Measurements from ENCODE around the gene FBXL7.

FBXL7 gene

DNA sequence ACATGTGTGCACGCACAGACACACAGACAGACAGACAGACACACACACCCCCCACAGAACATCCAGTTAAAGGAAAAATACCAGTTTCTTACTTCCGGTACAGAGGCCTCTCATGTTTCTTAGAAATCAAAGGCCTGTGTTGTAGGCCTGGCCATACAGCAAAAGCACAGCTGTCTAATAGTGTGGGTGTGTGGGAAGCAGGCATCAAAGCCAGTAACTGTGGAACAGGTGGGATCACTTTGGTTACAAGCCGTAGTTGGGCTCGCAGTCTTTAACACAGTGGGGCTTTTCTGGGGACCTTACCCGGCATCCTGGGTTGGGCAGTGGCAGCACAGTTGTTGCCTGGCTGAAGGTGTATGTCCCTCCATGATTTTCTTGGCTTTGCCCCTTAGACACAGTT lies 55.2 kb downstream of the FBXL7 start:
- TF ChIP-seq, protein P1, sequence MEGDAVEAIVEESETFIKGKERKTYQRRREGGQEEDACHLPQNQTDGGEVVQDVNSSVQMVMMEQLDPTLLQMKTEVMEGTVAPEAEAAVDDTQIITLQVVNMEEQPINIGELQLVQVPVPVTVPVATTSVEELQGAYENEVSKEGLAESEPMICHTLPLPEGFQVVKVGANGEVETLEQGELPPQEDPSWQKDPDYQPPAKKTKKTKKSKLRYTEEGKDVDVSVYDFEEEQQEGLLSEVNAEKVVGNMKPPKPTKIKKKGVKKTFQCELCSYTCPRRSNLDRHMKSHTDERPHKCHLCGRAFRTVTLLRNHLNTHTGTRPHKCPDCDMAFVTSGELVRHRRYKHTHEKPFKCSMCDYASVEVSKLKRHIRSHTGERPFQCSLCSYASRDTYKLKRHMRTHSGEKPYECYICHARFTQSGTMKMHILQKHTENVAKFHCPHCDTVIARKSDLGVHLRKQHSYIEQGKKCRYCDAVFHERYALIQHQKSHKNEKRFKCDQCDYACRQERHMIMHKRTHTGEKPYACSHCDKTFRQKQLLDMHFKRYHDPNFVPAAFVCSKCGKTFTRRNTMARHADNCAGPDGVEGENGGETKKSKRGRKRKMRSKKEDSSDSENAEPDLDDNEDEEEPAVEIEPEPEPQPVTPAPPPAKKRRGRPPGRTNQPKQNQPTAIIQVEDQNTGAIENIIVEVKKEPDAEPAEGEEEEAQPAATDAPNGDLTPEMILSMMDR (IDR thresholded peaks at IDR 0.05; ENCODE audit: low read depth, low read length) = no peak
- no peak overlapping the region for H3K4me3 ChIP-seq (replicated peaks in 1 of 2; ENCODE audit: low read depth in 2 of 2, low read length in 2 of 2)
- no peak for DNase-seq (ENCODE audit: low read depth in 2 of 2)

DNA sequence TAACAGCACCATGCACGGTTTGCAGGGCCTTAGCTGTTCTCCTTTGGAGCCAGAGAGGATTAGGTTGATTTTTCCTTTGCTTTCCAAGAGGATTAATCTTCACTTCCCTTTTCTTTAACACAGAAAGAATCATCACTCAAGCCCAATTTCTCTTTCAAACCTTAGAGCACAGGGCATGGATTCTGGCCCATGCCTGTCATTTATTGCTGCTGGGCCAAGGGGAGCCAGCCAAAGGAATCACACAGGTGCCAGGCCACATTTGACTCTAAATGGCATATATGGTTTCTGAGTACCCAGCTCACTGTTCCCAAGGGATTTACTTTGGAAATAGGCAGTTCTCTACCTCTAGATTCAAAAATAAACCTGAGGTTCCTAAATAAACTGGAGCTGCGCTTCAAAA lies 58.3 kb downstream of the FBXL7 start:
- TF ChIP-seq, protein P1 (IDR thresholded peaks at IDR 0.05; ENCODE audit: low read depth, low read length) = no peak
- no peak overlapping the region for H3K4me3 ChIP-seq (replicated peaks in 1 of 2; ENCODE audit: low read depth in 2 of 2, low read length in 2 of 2)
- no peak for DNase-seq (ENCODE audit: low read depth in 2 of 2)

DNA sequence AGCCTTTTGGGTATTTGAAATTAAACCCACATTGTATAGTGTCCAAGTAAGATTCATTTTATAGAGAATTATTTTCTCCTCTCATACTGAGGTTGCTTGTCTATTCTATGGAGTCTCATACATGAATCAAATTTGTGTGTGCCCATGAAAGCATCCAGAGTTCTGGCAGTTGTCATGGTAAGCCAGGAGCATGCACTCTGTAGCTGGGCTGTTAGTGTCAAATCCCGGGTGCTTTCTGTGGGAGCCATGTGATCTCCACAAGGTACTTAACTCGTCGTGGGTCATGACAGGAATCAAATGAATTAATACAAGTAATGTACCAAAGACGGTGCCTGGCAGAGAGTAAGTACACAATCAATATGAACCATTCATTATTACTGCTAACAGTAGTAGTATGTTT lies 58.7 kb downstream of the FBXL7 start:
- no peak for DNase-seq (ENCODE audit: low read depth in 2 of 2)
- TF ChIP-seq, protein P1 (IDR thresholded peaks at IDR 0.05; ENCODE audit: low read depth, low read length) = no peak
- no peak overlapping the region for H3K4me3 ChIP-seq (replicated peaks in 1 of 2; ENCODE audit: low read depth in 2 of 2, low read length in 2 of 2)

DNA sequence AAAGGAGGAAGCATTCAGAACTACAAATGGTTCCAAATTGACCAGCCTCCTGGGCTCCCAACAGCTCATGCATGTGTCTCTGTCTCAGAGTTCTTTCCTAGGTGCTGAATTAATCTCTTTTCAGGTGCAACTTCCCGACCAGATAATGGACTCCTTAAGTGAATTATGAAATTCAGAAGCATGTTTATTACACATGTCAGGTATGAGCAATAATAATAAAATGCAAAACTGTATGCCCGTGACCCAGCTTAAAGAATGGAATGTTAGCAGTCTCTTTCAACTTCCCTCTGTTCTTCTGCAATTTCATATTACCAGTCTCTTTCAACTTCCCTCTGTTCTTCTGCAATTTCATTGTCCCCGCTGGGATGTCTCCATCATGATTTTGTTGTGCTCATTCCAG lies 60.4 kb downstream of the FBXL7 start:
- H3K4me3 ChIP-seq (replicated peaks in 1 of 2; ENCODE audit: low read depth in 2 of 2, low read length in 2 of 2) = no peak overlapping the region
- peak in 1 of 2 donors; percentile 28 for DNase-seq (ENCODE audit: low read depth in 2 of 2)
- TF ChIP-seq, protein P1 (IDR thresholded peaks at IDR 0.05; ENCODE audit: low read depth, low read length) = no peak

DNA sequence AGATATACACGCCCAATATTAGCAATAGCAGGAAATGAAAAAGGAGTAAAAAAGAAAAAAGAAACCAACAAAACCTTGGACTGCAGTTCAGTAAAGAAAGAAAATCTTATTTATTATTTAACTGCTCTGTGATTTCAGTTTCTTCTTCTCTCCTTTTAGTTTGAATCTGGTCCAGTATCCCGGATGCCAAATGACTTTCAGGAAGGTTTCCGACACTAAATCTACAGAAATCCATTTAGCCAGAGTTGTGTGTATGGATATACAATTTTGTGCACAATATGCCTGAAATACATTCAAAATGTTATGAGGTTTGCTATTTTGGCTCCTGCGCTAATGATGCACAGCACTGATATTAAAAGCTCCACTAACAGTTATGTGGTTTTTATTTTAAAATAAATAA lies 64.5 kb downstream of the FBXL7 start:
- no peak overlapping the region for H3K4me3 ChIP-seq (replicated peaks in 1 of 2; ENCODE audit: low read depth in 2 of 2, low read length in 2 of 2)
- no peak for DNase-seq (ENCODE audit: low read depth in 2 of 2)
- TF ChIP-seq, protein P1 (IDR thresholded peaks at IDR 0.05; ENCODE audit: low read depth, low read length) = no peak

DNA sequence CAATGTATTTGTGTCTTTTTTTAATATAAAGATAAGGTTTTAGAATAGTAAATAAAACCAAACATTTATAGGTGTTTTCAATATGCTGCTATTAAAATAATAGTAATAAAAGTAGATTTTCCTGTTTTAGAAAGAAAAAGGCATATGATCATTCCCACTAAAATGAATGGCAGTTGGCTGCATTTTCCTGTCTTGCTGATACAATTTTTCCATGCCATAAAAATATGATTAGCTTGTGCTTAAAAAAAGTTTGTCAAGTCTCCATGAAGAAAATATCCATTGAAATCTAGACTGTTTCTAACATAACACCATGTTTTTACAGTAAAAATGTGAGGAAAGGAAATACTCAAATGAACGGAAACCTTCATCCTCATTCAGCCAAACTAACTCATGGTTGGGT lies 65.0 kb downstream of the FBXL7 start:
- no peak for DNase-seq (ENCODE audit: low read depth in 2 of 2)
- TF ChIP-seq, protein P1 (IDR thresholded peaks at IDR 0.05; ENCODE audit: low read depth, low read length) = no peak
- H3K4me3 ChIP-seq (replicated peaks in 1 of 2; ENCODE audit: low read depth in 2 of 2, low read length in 2 of 2) = no peak overlapping the region

DNA sequence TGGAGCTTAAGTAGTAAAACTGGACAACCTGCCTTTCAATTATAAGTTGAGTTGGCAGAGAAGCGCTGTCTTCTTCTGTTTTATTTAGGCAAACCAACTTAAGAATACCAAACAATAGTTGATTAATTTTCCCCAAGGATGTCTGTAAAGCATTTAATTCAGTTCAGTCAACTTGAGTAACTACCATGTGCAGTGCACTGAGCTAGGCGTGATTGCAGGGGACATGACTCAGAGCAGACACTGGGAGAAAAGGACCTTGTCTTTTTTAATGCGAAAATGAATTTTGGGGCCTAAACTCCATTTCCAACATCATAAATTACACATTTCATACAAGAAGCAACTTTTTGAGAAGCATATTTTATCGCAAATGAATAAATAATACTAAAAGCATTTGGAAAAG lies 66.3 kb downstream of the FBXL7 start:
- TF ChIP-seq, protein P1 (IDR thresholded peaks at IDR 0.05; ENCODE audit: low read depth, low read length) = no peak
- H3K4me3 ChIP-seq (replicated peaks in 1 of 2; ENCODE audit: low read depth in 2 of 2, low read length in 2 of 2) = no peak overlapping the region
- peak in 1 of 2 donors; percentile 26 for DNase-seq (ENCODE audit: low read depth in 2 of 2)
